Measurements from ENCODE around the gene HOXD3.

HOXD3 gene

DNA sequence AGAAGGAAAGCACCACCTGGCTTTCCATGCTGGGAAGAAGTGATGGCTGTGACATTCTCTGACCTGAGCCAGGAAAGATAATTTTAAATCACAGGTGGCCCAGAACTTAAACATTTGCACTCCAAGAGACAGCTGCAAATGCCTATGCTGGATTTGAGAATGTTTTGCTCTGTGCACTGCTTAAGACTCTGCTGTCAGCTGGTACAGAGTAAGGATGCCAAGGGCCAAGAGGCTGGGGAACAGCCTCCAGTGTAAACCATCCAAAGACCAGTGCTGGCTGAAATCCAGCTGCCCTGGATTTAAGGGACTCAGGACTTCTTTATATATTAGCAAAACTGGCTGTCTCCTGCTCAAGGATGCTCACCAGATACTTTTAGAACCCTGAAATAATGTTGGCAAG lies 23.7 kb upstream of the HOXD3 start:
- DNase-seq = no peak

- no peak for DNase-seq
Observed at GRCh38 chr2:176134035-176134434, 23.1 kb upstream of the HOXD3 start.

GRCh38 chr2:176135035-176135440 lies 22.1 kb upstream of the HOXD3 start:
- no peak for DNase-seq

DNA sequence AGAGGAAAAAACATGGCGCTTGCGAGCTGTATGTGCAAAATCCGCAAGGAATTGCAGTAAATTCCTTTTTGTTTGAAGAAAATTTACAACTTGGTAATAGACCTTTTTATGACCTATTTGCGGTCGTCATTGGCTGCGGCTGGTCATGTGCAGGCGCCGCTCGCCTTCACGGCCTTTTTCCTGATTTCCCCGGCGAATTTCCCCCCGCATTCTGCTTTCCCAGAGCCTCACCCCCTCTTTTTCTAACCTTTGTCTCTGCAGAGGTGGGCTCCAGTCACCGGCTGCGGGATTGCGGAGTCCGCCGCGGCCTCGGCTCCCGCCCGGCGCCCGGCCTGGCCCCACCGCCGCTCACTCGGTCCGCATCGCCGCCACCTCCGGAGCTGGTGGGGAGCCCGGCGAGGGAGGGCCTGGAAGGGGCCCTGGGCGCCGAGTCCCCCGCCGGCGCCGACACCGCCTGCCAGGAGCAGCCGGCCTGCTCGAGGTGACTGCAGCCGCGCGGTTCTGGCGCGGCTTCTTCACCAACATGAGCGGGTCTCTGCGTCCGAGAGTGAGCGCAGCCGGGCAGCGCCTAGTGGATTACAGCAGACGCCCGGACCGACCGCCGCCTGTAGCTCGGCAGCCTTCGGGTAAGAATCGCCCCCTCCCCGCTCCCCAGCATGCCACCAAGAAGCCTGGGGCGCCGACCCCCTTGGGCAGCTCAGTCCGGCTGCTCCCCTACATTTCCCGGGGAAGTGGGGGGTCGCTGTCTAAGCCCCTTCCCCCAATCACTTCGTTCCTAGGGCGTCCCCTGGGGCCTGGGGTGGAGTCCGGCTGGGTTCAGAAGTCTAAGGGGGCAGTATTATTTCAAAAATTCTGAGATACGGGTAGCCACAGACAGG lies 20.5 kb upstream of the HOXD3 start:
- no peak for DNase-seq

- no peak for DNase-seq
Observed at GRCh38 chr2:176137252-176137580, 19.9 kb upstream of the HOXD3 start.

- DNase-seq = no peak
Observed at GRCh38 chr2:176137906-176138305, 19.2 kb upstream of the HOXD3 start.

DNA sequence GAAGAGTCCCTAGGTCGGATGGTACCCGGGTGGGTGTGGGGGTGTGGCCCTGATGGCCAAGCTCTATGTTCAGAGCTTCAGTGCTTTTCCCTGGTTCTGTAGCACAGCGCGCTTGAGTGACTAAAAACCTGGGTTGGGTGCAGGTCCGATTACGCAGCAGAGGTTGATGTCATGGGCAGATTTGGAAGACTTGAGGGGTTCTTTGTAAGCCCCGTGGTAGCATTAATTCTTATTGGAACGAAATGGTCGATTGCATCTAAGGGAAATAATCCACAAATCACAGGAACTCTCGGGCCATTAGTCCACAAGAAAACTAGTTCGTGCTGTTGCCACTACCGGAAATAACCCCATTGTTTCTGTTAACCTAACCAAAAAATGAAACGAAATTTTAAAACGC lies 18.6 kb upstream of the HOXD3 start:
- no peak for DNase-seq

DNA sequence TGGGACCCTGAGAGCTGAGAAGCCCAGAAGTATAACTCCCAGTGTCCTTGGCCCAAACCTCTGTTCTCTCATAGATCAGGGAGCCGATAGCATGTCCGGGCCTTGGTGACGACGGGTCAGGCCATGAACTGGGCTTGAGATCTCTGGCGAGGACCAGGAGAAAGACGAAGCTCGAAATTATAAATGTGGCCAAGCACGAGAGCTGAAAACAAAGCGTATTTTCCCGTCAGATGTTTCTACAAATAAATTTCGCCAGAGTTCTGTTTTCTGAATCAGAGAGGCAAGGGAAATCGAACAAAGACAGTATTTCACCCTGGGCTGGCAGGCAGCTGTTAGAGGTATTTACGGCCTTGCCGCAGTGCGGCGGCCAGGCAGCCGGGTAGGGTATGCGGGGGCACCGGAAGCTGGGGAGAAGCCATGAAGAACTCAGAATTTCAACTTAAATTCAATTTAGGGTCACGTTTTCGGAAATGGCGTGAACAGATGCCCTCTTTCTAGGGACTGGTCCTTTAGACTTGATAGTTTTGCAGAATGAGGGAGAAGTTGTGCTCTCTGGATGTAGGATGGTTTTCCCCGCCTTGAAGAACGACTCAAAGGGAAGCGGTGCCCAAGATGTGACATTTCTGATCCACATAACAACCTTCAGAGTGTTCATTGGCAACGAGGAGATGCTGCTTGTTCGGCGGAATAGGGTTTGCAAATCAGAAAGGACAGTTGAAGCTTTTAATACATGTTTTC lies 18.0 kb upstream of the HOXD3 start:
- DNase-seq = no peak

GRCh38 chr2:176139661-176140512 lies 17.2 kb upstream of the HOXD3 start:
- no peak for DNase-seq

- DNase-seq = peak; percentile 60
Observed at GRCh38 chr2:176140513-176141317, 16.4 kb upstream of the HOXD3 start.

- DNase-seq = no peak
Observed at GRCh38 chr2:176142281-176142680, 14.8 kb upstream of the HOXD3 start.

DNA sequence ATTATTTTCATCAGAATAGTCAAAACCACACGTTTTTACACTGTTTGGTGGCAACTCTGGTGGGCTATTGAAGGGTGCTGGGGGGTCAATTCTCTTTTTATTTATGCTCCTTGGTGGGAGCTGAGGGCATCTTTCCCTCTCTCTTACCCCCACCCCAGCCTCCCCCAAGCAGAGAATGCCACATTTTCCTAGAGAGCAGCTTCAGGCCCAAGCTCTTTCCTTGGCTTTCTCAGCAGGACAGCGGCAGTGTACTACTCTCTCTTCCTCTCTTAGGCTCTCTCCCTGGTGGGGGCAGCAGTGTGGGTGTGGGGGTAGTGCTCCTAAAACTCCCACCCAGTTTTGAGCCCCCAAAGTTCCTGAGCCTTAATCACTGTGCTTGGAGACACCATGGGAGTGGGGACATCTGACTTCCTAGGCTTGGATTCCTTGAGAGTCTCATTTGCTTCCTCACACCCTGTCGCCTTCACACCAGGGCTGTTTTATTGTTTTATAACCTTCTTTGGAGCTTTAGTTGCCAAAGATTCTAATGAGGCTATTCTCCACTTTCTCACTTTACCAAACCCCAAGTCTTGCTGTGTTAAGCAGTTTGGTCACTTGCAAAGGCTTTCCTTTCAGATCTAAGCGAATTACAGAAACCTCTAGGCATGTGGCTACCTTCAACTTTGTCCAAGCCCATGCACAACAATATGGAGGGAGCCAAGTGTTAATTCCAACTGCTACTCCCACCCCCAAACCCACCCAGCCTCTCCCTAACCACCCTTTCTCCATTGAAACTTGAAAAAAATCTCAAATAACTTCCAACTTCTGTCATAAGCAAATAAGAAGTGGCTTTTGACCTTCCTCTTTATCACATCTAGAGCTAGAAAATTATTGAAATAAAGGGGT lies 11.8 kb upstream of the HOXD3 start:
- no peak for DNase-seq

DNA sequence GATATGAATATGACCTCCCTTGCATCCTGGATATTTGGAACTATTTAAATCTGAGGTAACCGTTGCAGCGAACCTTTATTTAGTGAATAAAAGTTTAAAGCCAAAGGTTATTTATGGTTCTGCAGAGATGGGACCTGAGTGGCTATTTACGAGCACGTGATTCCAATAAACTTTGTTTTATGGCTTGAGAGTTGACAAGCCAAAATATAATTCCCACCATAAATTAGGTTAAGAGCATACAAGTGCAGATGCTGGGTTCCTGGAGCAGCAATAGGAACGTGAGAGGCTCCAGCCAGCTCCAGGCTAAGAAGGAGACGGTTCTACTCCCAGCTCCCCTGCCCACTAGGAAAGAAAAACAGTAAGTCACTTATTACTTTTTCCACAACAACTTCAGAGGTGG lies 11.0 kb upstream of the HOXD3 start:
- no peak for DNase-seq

DNA sequence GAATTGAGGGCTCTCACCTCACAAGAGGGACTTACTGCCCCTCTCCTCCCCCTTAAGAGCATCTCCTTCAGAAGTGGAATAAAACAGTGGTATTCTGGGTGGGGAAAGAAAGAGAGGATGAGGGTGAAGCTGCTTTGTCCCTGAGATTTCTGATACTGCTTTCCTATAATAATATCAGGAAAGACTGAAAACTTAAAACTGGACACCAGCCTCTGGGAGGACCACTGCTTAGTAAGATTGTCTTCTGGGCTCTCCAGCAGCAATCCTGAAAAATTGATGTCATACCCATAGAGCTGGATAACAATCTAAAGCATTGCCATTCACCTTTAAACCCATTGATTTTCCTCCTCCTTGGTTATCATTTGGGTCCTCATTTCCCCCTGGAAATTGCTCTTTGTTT lies 10.5 kb upstream of the HOXD3 start:
- DNase-seq = no peak

DNA sequence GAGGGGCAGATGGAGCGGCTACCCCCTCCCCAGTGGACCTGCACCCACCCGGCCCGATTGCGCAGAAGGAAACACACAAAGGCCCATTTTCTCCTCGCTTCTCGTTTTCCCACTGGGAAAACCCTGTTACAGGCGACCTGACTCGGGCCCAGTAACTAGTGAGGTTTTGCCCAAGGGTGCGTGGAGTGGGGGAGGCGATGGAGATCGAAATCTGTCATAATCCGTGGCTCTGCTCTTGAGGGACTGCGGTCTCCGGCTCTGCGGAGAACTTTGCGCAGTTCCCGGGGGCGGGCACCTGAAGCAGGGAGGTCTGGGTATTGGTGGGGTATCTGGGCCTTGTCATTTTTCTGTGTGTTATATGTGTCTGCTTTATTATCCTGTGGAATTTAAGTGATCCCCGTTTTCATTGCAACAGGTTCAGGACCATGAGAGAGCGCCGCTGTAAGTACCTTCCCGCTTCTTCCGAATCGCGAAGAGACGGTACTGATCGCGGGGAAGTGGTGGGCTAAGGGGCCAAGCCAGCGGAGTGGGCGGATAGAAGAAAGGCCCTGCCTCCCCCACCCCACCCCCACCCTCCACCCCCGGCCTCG lies 9.8 kb upstream of the HOXD3 start:
- DNase-seq = no peak

DNA sequence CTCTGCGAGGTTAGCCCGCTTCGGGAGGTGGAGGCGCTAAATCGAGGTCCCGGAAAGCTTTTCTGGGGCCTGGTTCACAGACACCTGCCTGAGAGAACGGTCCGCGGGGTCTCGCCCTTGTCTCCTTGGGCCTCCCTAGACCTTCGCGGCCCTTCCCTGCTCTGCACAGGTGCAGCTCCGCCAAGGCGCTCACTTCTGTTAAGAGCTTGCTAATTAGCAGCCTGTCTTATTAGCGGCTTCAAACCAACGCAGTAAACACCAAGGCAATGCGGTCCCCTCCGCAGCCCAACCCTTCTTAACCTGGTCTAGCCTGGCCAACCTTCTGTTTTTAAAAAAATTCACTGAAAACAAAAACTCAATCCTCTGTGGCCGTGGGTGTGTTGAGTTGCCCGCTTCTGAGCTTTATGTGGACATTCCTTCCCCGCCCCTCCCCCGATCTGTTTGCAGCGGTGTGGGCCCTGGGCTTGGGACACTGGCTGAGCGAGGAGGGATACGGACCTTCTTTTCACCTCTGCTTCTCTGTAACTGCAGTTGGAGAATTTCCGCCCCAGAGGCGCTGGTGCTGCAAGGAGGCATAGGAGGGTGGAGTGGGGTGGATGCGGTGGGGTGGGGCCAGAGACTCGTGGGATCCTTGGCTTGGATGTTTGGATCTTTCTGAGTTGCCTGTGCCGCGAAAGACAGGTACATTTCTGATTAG lies 9.2 kb upstream of the HOXD3 start:
- no peak for DNase-seq

DNA sequence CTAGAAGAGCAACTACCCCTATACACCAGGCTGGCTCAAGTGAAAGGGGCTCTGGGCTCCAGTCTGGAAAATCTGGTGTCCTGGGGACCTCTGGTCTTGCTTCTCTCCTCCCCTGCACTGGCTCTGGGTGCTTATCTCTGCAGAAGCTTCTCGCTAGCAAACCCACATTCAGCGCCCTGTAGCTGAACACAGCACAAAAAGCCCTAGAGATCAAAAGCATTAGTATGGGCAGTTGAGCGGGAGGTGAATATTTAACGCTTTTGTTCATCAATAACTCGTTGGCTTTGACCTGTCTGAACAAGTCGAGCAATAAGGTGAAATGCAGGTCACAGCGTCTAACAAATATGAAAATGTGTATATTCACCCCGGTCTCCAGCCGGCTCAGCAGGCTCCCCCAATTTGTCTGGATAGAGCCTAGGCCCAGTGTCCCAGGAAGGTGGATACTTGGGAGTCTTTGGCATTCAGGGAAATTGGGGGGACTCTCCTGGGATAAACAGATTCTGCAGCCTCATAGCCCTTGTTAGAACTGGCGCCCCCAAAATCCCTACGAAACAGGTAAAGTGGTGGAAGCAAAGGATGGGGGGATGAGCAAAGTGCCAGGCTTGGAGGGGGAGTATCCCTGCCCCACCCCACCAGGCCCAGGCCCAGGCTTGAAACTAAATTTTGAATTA lies 8.2 kb upstream of the HOXD3 start:
- DNase-seq = no peak

- DNase-seq = no peak
Observed at GRCh38 chr2:176149481-176149938, 7.6 kb upstream of the HOXD3 start.

DNA sequence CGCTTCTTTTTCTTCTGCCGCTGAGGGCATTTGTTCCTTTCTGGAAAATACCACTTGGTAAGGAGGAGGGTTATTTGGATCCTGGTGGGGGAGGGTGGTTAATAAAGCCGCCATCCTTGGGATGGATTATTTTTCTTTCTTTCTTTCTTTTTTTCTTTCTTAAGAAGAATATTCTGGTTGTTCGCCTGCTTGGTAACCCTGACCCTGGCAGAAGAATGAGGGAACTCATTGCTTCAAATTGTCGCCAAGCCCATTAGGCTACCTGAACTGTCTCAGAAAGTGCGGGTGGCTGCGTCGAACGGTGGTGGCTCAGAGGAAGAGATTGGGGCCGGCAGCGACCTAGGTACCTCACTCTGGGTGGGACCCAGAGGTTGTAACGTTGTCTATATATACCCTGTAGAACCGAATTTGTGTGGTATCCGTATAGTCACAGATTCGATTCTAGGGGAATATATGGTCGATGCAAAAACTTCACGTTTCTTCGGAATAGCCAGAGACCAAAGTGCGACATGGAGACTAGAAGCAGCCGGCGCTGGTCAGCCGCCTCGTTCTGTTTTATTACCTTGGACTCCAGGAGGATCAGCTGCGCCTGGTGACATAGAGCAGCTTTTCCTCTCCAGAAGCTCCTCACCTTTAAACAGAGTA lies 7.0 kb upstream of the HOXD3 start:
- no peak for DNase-seq

Data from NCI-H226 (cell line).